PC-3 (cell line): ENCODE data around the gene INHBE. TPM values are rescaled to one million over a fixed set of nuclear protein-coding genes. Genes with fewer than 3 reads are reported as not detected.
"Not testable (repeated sequence)": the region's sequence is repeated elsewhere in the genome, so short reads cannot be mapped to it uniquely, and the experiment has no call there.

Experiments used
- ATAC-seq: fragments of 200-7000 bp; cut with Tn5 transposase; 2 replicates; pipeline ENCODE4 v1.9.1; 2020; ENCODE audit warnings: mild to moderate bottlenecking, moderate library complexity
- Bru-seq: library from RNA; stranded (reverse); fragments of 400-500 nt; gene quantifications from one replicate; lab custom pipeline; 2021; lab: Mats Ljungman, UMichigan
- BruChase-seq, 2 experiments: library from RNA; stranded (reverse); fragments of 400-500 nt; gene quantifications; one replicate each; lab custom pipeline; 2021; lab: Mats Ljungman, UMichigan
- BruUV-seq: library from RNA; stranded (reverse); fragments of 400-500 nt; replicated peaks from 2 replicates; lab custom pipeline; 2021; lab: Mats Ljungman, UMichigan
- CTCF ChIA-PET: fragments of 300-600 bp; sonication (Branson Sonifier 250); formaldehyde crosslinking; loops from one replicate; lab custom pipeline; 2022; ENCODE audit warnings: antibody characterized with exemption; lab: Charles Lee
- POLR2A ChIA-PET: fragments of 300-600 bp; sonication (Branson Sonifier 250); formaldehyde crosslinking; loops from one replicate; lab custom pipeline; 2022; ENCODE audit warnings: antibody characterized with exemption; ENCODE audit not compliant: unreplicated experiment; lab: Charles Lee
- DNase-seq: peaks from one replicate; pipeline ENCODE4 v3.0.0-alpha.2; 2015
- H2AFZ ChIP-seq: fragments of 300-600 bp; sonication (generic); 2 replicates; pipeline ENCODE4 v1.6.0; 2016; ENCODE audit warnings: antibody characterized with exemption, low read length
- H3F3A ChIP-seq: fragments of 300-600 bp; sonication (generic); one replicate; pipeline ENCODE4 v1.6.0; 2017; ENCODE audit warnings: antibody characterized with exemption, low read length, control low read depth, mild to moderate bottlenecking; ENCODE audit not compliant: unreplicated experiment
- H3K27ac ChIP-seq: fragments of 300-600 bp; sonication (generic); 2 replicates; pipeline ENCODE4 v1.5.1; 2016; ENCODE audit warnings: mild to moderate bottlenecking, low read length
- H3K27me3 ChIP-seq: fragments of 300-600 bp; sonication (generic); 2 replicates; pipeline ENCODE4 v1.6.1; 2016; ENCODE audit warnings: low read length, mixed read lengths
- H3K36me3 ChIP-seq: fragments of 300-600 bp; sonication (generic); 2 replicates; pipeline ENCODE4 v1.6.1; 2016; ENCODE audit warnings: low read depth, mixed run types, low read length, mixed read lengths
- H3K4me1 ChIP-seq: fragments of 300-600 bp; sonication (generic); 2 replicates; pipeline ENCODE4 v1.5.1; 2016; ENCODE audit warnings: low read length; ENCODE audit not compliant: insufficient read depth
- H3K4me2 ChIP-seq: fragments of 300-600 bp; sonication (generic); 2 replicates; pipeline ENCODE4 v1.6.0; 2016; ENCODE audit warnings: low read length
- H3K4me3 ChIP-seq: fragments of 300-600 bp; sonication (generic); 2 replicates; pipeline ENCODE4 v1.5.1; 2016; ENCODE audit warnings: mild to moderate bottlenecking, low read length, mixed read lengths
- H3K79me2 ChIP-seq: fragments of 300-600 bp; sonication (generic); 2 replicates; pipeline ENCODE4 v1.6.1; 2017; ENCODE audit warnings: low read length, mixed read lengths
- H3K9ac ChIP-seq: fragments of 300-600 bp; sonication (generic); 2 replicates; pipeline ENCODE4 v1.6.0; 2016; ENCODE audit warnings: mild to moderate bottlenecking, low read length
- H3K9me2 ChIP-seq: fragments of 300-600 bp; sonication (generic); replicated peaks from 2 replicates; pipeline ENCODE4 v1.6.1; 2016; ENCODE audit warnings: mixed run types, low read length, mixed read lengths
- H3K9me3 ChIP-seq: fragments of 300-600 bp; sonication (generic); 2 replicates; pipeline ENCODE4 v1.6.1; 2016; ENCODE audit warnings: low read length, mixed read lengths
- H4K20me1 ChIP-seq: fragments of 300-600 bp; sonication (generic); 2 replicates; pipeline ENCODE4 v1.6.1; 2016; ENCODE audit warnings: low read length, mixed read lengths
- CTCF ChIP-seq: fragments of 300-600 bp; sonication (generic); conservative IDR thresholded peaks from 2 replicates; pipeline ENCODE4 v1.5.1; 2017; ENCODE audit warnings: antibody characterized with exemption, low read depth, mild to moderate bottlenecking, low read length
- EZH2 ChIP-seq: fragments of 300-600 bp; sonication (generic); IDR thresholded peaks from one replicate; pipeline ENCODE4 v1.6.1; 2017; ENCODE audit warnings: antibody characterized with exemption, mild to moderate bottlenecking, low read length; ENCODE audit not compliant: unreplicated experiment
- EZH2phosphoT487 ChIP-seq: fragments of 300-600 bp; sonication (generic); IDR thresholded peaks from 2 replicates; pipeline ENCODE4 v1.6.1; 2018; ENCODE audit warnings: mild to moderate bottlenecking, antibody characterized with exemption, low read length, borderline replicate concordance
- intact Hi-C: fragments of 100-400 bp; cut with micrococcal nuclease; formaldehyde crosslinking; loops from 2 replicates; pipeline ENCODE4 v1.9.0; 2023
- long read RNA-seq: library from polyadenylated mRNA; unstranded; transcript quantifications from one replicate; pipeline ENCODE4 v2.0.0, GENCODE V29; 2021; ENCODE audit not compliant: unreplicated experiment
- total RNA-seq: library from RNA; depleted of rRNA; stranded (reverse); fragments of >200 nt; gene quantifications from 2 replicates; pipeline ENCODE4 v1.2.3, GENCODE V29; 2014; rRNA removed

INHBE gene
- total RNA-seq (not detected in 2 replicates), Bru-seq, nascent RNA (percentile 15 among the genes with signal in this experiment), BruChase-seq, experiment 1, labeled RNA remaining after a 6-hour chase (percentile 24 among the genes with signal in this experiment), BruChase-seq, experiment 2, labeled RNA remaining after a 2-hour chase (percentile 33 among the genes with signal in this experiment)
- long read RNA-seq = 0 reads

- no TSS peak for BruUV-seq
- H4K20me1 ChIP-seq = no peaks in the 10 kb centered on the region
- H3K4me2 ChIP-seq = 0 out of 2 replicates have a peak within 1 kb of the TSS, but pooled peaks have one; percentile 25
- H3K4me3 ChIP-seq = no peak within 1 kb of the TSS
- H3K79me2 ChIP-seq = no peaks in the 10 kb centered on the region
- H2AFZ ChIP-seq = no peak within 1 kb of the TSS
- CTCF ChIA-PET = interaction anchor here (0.6 kb wide), 2 partner anchors 142 to 225 kb away, joined by 7 to 18 read pairs; partner anchors contain the start of gene SHMT2
- ATAC-seq = no peak
- H3K9me2 ChIP-seq = no peaks in the 10 kb centered on the region
- peaks cover 23% of the 10 kb centered on the region for H3K4me1 ChIP-seq
- H3K27ac ChIP-seq = no peak within 1 kb of the TSS
- no peaks in the 10 kb centered on the region for H3K36me3 ChIP-seq
- no peak within 1 kb of the TSS for H3K9ac ChIP-seq
- no peaks in the 10 kb centered on the region for H3K27me3 ChIP-seq
- DNase-seq = no peak
- TF ChIP-seq CTCF (no peak), EZH2phosphoT487 (no peak), EZH2 (no peak)
- no peaks in the 10 kb centered on the region for H3K9me3 ChIP-seq
- intact Hi-C loops = no loop called here
- POLR2A ChIA-PET = no interaction called here
- H3F3A ChIP-seq = no peaks in the 10 kb centered on the region
These were observed at the start of gene INHBE for GRCh38 chr12:57454566-57455373. INHBE (plus strand) TSS chr12:57455307; CDS start chr12:57455537, 230 bp downstream.

- H3K27ac ChIP-seq = no peak overlapping the region
- POLR2A ChIA-PET = no interaction called here
- BruUV-seq = no TSS peak
- no peaks in the 10 kb centered on the region for H3K27me3 ChIP-seq
- H3K9me3 ChIP-seq = no peaks in the 10 kb centered on the region
- TF ChIP-seq CTCF (no peak), EZH2phosphoT487 (no peak), EZH2 (no peak)
- no peak overlapping the region for H2AFZ ChIP-seq
- H3K79me2 ChIP-seq = peaks cover 5% of the 10 kb centered on the region; the same call in 1 of the 2 replicates
- ATAC-seq (no peak), DNase-seq (no peak)
- H3K9ac ChIP-seq = no peak overlapping the region
- intact Hi-C loops = no loop called here
- H4K20me1 ChIP-seq = no peaks in the 10 kb centered on the region
- H3K4me2 ChIP-seq = no peak overlapping the region
- no peaks in the 10 kb centered on the region for H3K9me2 ChIP-seq
- no peaks in the 10 kb centered on the region for H3F3A ChIP-seq
- no peaks in the 10 kb centered on the region for H3K4me1 ChIP-seq
- no peak overlapping the region for H3K4me3 ChIP-seq
- CTCF ChIA-PET = no interaction called here
- no peaks in the 10 kb centered on the region for H3K36me3 ChIP-seq
These were observed 44.6 kb upstream of the INHBE start for GRCh38 chr12:57410534-57410933.

- H3K9ac ChIP-seq, H3K9me2 ChIP-seq, DNase-seq, intact Hi-C loops, H3K36me3 ChIP-seq, H3K9me3 ChIP-seq, H3F3A ChIP-seq, H3K79me2 ChIP-seq, H2AFZ ChIP-seq, BruUV-seq, POLR2A ChIA-PET, ATAC-seq, CTCF ChIA-PET, H4K20me1 ChIP-seq, H3K4me1 ChIP-seq, H3K27ac ChIP-seq, H3K4me2 ChIP-seq, H3K27me3 ChIP-seq, H3K4me3 ChIP-seq: not testable (repeated sequence)
These were observed 40.9 kb upstream of the INHBE start for GRCh38 chr12:57414160-57414559.
